Measurements from ENCODE around the gene TRPV5.
A peak's percentile ranks its signal among the peaks of the same experiment; 100 is the strongest.

The TRPV5 gene

DNA sequence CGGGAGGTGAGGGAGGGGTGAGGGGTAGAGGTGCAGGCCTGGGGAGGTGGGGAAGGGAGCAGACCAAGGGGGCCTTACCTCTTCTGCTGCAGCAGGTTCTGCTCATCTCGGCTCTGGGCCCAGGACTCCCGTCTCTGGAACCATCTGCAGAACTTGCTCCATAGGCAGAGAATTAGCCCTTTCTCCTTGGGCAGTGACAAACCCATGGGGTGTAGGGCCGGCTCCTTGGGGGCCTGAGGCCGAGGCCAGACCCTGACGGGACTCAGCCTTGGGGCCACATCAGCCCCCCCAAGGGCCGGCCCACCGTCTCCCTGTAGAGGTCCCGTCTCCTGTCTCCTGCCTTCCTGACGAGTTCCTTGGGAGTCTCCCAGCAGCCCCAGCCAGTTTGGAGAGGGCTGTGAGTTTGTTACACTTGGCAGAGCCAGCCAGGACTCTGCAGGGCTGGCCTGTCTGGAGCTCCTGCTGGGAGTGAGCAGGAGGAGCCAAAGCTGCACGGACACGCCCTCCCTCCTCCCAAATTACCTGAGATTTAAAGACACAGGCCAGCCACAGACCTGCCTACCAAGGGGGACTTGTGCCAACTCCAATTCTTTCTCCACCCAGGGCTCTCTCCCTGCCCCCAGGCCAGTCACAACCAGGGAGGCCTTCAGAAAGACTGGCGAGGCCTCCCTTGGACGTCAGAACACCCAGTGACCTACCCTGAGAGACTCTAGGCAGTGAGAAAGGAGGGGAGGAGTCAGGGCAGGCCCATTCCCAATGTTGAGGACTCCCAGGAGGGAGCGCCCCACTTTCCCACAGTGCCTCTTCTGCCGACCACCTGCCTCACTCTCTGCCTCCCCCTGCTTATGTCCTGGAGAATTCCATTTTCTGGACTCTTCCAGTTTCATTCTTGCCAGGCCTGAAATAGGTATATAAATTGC lies 48.0 kb downstream of the TRPV5 start, which contains the start of gene TRPV6:
TSS of gene TRPV6 (minus strand) at position 435 of the 920 bp plus-strand sequence.
- no peak for DNase-seq (ENCODE audit: low spot score)

DNA sequence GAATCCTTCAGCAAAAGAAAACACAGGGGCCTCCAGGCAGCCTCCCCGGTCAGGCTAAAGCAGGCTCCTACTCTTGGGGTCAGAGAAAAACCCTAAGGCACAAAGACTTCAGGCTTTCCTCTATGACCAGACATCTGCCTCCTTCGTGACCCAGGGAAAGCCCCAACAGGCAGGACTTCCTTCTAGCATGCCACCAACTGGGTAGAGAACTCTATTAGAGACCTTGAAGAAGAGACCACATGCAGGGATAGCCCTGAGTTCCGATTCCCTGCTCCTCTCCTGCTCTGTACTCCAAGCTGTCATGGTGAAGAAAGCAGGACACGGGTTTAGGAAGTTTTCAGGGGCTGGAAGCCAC lies 49.3 kb downstream of the TRPV5 start:
- DNase-seq (ENCODE audit: low spot score), result no peak

DNA sequence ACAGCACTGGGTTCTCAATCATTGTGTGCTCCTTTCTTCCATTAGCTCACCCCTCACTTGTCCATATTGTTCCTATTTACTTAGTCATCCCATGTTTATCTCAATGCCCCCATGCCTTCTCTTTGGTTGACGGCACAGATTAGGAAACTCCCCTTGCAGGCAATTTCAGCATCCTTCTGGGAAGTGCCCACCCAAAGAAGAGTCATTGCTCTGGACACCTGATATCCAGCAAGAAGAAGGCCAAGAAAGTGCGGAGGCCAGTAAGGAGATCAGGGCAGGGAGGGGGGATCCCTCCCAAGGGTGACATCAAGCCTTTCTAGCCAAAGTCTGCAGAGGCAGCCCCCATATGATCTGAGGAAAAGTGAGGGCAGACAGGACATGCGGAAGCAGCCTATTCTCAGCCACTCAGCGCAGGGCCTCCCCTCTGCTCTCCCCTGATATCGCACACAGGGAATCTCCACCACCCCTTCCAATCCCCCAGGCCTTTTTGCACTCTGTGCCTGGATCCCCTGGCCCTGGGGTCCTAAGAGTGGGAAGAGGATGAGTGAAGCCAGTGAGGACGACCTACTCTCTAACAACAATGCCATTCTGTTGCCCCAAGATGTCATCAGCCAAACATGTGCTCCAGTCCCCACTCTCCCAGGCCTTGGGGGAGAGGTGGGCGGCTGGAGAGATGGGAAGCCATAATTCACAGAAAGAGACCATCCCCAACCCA lies 49.8 kb downstream of the TRPV5 start:
- no peak for DNase-seq (ENCODE audit: low spot score)

DNA sequence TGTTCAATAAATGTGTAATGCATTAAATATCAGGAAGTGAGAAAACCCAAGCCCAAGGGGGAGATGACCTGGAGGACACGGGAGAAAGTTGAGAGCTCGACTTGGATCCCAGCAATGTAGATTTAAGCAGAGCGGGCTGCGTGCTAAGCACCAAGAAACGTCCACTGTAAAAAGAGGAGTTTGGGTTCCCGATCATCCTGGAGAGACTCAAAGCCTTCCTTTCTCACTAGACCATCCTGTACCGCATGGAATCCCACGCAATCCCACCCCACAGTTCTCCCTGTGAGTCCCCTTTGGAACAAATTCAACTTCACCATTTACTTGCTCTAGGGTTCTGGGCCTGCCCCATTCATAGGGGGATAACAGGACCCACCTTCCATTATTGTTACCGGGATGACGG lies 50.4 kb downstream of the TRPV5 start:
- DNase-seq (ENCODE audit: low spot score), result no peak

DNA sequence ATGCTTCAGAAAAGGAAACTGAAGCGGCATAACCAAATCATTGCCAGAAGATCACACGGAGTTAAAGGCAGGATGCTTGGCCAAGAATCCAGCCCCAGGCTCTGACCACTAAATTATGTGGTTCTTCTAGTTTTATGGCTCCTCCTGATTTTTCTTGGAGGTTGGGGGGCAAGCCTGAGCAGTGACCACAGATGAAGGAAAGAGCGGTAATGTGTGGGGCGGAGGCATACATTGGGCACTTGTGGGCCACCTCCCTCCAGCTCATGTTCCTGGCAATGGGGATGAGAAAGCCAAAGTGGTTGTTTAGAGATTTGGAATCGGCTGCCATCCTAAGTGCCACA lies 51.2 kb downstream of the TRPV5 start:
- no peak for DNase-seq (ENCODE audit: low spot score)

DNA sequence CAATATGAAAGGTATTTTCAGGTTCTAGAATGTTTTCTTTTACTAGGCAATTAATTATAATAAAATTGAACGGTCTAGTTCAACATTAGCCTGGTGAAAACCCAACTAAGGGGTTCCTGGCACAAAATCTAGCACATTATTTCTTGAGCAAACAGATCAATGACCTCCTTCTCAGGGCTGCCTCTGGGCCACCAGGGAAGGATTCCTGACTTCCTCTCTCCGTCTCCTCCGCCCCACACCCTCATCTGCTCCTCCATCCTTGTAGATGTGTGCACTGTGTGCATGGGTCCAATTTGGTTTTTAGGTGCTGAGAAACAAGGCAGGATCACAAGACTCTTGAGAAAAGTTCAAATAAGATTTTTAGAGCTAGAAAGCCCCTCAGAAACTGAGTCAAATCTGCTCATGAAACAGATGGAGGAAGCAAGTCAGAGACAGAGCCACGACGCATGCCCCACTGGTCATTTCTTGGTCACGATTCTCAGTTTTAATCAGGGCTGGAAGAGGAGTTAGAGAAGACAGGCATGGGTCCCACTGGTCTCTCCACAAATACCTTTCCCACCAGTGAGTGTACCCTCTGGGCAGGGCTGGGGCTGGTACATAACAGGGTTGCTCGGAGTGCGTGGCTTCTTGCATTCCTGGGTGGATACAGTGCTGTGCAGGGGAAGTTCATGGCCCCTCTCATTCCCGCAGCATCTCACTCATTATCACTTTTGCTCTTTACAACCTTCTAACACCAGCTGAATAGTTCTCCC lies 51.8 kb downstream of the TRPV5 start:
- no peak for DNase-seq (ENCODE audit: low spot score)

DNA sequence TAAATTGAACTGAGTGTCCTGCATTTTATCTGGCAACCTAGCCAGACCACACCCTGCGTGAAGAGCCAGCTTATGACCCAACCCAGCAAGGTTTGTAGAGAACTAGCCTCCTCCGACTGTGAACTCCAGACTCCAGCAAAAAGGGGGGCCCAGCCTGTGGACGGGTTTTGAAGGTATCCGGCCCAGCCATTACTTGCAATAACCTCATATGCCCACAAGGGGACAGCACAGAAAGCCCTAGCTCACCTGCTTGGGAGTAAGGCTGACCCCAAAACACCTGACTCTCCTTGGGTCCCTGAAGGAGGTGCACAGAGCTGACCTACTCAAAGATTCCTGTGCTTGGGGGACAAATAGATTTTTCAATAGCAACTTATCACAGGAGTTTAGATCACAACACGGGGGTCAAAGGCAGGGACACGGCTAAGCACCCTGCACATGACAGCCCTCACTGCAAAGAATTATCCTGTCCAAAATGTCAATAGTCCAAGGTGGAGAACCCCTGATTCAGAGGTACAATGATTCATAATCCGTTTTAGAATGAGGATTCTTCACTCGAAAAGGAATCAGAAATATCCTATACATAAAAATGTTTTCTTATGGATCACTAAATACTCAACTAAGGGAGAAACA lies 52.6 kb downstream of the TRPV5 start:
- peak; percentile 63 for DNase-seq (ENCODE audit: low spot score)

DNA sequence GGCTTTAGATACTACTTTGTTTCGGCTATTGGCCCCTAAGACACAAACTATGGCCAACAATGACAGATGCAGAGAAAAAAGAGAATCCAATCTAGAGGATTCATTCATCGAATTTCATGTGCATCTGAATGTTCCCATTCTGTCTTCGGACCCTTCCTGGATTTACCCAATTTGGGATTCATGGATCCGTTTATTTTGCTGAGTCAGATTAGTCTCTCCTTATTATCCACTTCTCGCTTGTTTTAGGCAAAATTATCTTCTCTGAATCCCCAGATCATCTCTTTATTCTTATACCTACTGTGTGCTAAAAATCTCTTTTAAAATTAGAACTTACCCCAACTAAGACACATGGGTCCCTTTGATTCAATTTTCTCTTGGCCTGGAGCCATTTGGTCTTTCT lies 54.5 kb downstream of the TRPV5 start:
- DNase-seq (ENCODE audit: low spot score), result no peak

DNA sequence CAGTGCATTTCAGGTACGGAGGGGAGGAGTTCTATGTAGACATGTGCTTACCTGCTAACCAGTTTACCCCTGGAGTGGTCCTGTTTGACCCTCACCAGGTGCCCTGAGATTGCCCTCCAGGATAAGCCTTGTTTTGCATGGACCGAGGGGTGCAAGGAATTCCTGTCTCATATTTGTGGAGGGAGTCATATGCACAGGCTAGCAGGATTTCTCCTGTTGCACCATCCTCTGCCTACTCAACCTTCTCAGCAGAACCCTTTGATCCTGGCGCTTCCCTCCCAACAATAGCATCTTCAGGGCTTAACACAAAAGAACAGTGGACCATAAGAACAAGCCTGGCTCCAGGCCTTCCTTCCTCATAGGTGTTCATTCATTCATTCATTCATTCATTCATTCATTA lies 55.2 kb downstream of the TRPV5 start:
- no peak for DNase-seq (ENCODE audit: low spot score)

DNA sequence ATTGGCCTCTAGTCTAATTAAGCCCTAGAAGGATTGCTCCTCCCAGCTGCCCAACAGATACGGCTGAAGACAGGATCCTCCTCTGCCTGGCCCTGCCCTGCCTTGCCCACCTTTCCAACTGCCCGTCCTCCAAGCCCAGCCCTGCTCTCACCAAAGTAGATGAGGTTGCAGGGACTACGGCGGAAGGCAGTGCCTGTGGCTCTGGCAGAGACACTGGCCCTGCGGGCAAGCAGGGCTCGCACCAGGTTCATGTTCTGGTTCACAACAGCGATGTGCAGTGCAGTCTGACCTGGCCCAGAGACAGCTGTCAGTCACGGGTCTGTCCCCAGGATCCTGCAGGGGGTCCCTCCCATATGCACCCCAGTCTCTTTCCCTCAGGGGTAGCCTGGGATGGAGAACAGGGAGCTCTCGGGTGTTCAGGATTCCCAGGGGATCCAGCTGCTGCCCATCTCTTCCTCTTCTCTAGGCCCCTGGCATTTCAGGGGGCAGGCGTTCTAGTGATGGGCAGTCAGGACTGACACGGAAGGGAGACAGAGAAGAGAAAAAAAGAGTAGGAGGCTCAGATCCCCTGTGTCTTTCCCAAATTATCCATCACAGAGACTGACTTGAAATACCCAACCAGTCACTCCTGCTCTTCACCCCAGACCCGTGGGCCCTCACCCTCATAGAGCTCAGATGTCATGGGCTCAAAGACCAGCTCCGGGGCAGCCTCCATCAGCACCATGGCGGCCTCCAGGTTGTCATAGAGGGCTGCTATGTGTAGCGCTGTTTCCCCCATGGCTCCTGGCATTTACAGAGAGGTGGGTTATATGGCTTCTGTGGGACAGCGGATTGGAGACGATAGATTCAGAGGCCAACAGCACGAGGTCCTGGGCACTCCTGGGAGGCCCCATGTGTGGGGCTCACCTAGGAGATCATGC lies 56.3 kb downstream of the TRPV5 start:
- DNase-seq (ENCODE audit: low spot score), result no peak

DNA sequence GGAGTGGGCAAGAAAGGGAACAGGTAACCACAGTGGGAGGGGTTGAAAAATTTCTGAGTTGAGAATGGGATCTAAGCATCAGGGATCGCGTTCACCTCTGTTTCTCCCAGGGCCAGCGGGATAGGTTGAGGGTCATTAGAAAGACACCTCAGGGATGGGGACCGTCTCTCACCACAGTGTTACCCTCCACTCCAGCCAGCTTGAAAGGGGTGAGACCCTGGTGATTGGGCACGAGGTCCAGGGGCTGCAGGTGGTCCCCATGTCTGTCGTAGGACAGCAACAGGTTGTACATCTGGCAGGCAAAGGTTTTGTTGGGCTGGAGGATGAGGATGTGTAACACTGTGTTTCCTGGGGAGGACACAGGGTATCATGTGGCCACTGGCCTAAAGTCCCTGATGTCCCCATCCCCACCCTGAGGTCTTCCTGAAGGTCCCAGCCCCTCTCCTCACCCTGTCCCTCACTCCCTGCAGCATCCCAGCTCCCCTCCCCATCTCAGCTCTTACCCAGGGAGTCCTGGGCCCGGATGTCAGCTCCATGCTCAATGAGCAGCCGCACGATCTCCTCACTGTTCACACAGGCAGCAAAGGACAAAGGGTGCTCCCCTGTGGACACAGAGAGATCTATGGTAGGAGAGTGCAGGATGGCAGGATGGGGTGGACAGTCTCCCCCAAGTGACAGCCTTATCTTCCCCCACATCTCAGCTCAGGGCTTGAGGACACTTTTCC lies 57.1 kb downstream of the TRPV5 start:
- DNase-seq (ENCODE audit: low spot score), result no peak

DNA sequence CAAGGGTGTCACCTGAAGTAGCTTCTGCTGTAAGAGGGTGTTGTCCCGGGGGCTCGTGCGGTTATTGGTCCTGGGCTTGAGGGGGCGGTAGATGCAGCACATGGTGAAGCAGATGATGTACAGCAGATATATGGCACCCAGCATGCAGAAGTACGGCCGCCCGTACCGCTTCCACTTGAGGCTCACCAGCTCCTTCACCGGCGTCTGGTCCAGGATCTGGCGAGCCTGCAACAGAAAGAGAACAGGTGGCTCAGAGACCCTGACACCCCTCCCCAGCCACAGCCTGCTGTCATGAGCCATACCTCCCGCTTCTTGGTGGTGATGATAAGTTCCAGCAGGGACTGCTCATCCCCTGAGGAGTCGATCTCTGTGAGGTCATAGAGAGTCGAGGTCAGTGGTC lies 58.1 kb downstream of the TRPV5 start:
- no peak for DNase-seq (ENCODE audit: low spot score)

DNA sequence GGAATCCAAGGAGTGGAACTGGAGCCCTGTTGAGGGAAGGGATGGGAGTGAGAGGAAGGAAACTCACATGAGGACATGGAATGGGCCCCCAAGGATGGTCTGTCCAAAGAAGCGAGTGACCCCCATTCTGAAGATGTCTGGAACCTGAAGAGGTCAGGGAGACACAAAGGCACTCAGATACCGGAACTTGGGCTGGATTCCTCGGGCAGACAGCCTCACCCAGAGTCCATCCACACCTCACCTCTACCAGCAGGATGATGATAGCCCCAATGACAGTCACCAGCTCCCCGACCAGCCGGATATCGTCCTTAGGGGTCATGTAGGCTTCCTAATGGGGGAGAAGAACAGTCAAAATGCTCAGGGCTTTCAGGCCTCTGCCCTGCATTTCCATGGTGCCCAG lies 58.7 kb downstream of the TRPV5 start:
- no peak for DNase-seq (ENCODE audit: low spot score)

DNA sequence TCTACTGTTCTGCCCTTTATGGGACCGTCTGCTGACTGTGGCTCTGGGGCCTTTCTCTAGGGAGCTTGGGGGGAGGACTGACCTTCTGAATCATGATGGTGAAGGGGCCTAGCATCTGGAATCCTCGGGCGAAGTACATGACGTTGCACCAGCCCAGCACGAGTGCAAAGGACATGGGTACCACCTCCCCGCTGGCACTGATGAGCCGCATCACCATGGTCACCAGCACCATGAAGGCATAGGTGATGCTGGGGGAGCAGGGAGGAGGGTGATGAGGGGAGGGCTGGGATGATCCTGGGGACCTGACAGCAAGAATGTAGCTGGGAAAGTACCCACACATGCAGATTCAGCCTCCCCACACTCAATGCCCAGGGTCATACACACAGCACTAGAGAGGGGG lies 59.1 kb downstream of the TRPV5 start:
- no peak for DNase-seq (ENCODE audit: low spot score)

DNA sequence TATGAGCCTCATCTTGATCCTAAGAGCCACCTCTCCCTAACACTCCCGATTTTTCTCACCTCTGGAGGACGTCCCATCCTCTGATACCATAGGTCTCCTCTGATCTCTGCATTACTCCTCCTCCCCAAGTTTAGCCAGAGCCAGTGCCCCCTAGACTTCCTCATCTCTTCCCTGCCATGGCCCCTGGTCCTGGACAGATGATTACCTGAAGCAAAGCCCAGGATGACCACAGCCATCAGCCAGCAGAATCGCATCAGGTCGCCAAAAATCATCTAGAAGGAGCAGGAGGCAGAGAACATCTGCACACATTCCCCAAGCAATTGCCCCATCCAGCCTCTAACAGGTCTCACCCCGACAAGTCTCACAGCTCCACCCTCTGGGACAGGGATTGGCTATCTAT lies 59.7 kb downstream of the TRPV5 start:
- DNase-seq (ENCODE audit: low spot score), result no peak

DNA sequence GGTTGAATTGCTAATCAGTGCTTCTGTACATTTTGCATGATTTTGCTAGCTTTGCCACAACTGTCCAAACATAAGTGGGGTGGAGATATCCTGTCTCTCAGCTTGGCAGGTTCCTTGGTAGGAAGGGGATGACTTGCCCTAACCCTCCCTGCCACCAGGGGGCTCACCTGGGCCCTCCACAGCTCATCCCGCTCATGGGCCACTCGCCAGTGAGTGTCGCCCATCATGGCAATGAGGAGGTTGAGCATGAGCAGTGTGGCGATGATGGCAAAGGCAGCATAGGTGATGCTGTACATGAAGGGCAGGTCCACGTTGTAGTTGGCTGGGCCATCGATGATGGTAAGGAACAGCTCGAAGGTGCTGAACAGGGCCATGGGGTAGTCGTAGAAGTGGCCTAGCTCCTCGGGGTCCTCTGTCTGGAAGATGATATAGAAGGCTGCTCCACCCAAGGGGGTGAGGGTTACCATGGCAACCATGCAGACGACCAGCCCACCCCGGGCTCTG lies 60.2 kb downstream of the TRPV5 start:
- peak; percentile 74 for DNase-seq (ENCODE audit: low spot score)

DNA sequence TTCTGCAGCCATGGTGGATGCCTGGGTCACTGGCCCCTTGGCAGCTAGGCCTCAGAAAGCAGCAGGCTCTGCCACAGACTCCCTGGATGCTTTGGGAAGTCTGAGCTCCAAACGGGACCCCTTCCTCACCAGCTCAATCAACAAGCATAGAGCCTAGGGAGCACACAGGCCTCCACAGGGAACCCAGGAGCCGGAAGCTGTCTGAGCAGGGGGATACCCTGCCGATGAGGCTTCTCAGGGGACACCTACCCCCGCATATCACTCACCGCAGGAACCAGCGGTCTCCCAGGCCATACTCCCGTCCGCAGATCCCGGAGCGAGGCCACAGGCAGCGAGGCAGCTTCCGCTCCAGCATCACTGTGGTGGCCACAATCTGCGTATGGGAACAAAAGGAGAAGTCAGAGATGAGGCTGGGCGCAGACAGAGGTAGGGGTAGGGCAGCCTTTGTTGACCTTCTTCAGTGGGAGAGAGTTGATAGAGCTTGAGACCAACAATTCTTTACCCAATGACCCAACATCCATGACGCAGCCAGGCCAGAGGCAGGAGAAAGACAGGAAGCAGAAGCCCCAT lies 61.4 kb downstream of the TRPV5 start:
- no peak for DNase-seq (ENCODE audit: low spot score)

DNA sequence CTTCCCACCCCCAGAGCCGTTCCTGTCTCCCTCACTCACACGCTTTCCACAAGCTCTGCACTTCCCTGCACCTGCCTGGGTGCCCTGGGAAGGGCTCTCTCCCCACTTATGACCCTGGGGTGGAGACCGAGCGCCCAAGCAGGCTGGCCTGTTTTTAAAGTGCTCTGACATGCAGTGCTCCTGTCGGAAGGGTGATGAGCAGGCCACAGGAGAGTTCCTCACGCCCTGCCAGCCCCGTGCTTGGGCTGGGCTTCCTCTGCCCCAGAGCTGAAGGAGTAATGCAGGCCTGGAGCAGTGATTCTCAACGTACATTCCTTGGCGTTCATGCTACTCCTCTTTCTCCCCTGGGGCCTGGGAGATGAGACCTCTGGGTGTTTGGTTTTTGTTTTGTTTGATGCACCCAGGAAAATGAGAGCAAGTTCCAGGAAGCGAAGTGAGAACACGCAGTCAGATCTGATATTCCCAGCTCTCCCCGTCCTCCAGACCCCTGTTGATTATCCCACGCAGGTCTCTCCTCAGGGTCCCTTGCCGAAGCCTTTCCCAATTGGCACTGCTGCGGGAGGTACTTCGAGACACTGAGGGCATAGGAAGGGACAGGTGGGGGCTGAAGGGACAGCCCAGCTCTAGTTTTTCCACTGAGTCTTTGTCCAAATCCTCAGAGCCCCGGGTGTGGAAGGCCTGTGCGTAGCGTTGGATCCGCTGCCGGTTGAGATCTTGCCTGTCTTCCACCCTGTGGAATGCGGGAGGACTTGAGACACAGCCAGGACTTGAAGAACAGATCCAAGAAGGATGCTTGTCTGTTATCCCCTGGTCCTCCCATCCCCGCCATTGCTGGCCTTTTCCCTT lies 62.1 kb downstream of the TRPV5 start:
- DNase-seq (ENCODE audit: low spot score), result no peak
